NCI-H2107 treated with DMSO at 0.1 percent for 48 hours (cell line): ENCODE results near the gene DIO1.

ENCODE experiments used
- DNase-seq: peaks from one replicate; lab custom pipeline; 2025; ENCODE audit not compliant: unreplicated experiment; lab: John Stamatoyannopoulos, UW

The DIO1 gene

GRCh38 chr1:53938136-53938830 lies 44.3 kb downstream of the DIO1 start:
- DNase-seq, result no peak

DNA sequence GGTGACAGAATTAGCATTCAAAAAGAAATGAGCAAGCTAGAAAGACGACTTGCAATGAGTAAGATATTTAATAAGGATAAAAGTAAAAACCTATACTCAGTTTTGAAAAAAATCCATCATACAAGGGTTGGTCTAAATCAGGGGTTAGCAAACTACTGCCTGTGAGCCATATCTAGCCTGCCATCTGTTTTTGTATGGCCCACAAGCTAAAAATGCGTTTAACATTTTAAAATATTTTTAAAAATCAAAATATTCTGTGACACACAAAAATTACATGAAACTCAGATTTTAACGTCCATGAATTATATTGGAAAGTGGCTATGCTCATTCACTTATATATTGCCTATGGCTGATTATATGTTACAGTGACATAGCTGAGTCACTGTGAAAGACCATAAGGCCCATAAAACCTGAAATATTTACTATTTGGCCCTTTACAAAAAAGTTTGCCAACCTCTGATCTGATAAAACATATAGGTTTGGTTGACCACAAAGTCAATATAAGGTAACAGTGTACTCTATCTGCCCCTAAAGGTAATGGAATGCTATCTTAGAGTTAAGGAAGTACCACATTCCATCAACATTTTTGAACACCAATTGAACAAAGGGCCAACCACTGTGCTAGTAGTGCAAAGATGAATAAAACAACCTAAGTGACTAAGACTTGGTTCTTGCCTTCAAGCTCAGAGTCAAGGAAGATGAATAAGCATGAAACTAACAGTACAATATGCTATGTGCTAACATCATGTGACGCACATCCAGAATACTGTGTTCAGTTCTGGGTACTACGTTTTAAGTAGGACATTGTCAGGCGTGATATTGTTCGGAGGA lies 48.4 kb downstream of the DIO1 start:
- DNase-seq, result no peak

- no peak for DNase-seq
Measured at GRCh38 chr1:53943090-53943489, 49.1 kb downstream of the DIO1 start.

- DNase-seq, result no peak
Measured at GRCh38 chr1:53943490-53944043, 49.6 kb downstream of the DIO1 start.

DNA sequence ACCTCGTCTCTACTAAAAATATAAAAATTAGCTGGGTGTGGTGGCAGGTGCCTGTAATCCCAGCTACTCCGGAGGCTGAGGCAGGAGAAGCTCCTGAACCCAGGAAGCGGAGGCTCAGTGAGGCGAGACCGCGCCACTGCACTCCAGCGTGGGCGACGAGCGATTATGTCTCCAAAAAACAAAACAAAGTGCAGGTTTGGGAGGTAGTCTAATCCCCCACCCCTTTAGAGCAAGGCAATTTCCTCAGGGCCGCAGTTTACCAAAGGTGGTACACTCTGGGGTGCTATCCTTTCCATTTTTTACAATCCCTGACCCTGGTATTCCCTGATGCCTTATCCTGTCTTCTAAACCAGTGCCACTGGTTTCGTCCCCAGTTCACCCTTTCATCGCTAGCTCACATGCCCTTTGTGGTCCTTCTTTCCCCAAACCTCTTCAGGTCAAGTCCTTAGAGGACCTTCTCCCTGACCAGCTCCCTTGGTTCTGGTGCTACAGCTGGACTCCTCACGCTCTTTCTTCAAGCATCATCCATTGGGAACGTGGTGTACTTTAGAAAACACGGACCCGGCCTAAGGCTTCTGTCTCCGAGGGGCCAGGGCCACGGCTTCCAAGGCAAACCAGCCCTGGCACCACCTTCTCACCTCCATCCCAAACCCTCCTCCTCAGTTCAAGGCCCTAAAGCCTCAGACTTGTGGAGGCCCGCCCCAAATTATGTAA lies 50.6 kb downstream of the DIO1 start:
- DNase-seq, result peak; percentile 44

- DNase-seq, result no peak
Measured at GRCh38 chr1:53945183-53945432, 51.1 kb downstream of the DIO1 start.

DNA sequence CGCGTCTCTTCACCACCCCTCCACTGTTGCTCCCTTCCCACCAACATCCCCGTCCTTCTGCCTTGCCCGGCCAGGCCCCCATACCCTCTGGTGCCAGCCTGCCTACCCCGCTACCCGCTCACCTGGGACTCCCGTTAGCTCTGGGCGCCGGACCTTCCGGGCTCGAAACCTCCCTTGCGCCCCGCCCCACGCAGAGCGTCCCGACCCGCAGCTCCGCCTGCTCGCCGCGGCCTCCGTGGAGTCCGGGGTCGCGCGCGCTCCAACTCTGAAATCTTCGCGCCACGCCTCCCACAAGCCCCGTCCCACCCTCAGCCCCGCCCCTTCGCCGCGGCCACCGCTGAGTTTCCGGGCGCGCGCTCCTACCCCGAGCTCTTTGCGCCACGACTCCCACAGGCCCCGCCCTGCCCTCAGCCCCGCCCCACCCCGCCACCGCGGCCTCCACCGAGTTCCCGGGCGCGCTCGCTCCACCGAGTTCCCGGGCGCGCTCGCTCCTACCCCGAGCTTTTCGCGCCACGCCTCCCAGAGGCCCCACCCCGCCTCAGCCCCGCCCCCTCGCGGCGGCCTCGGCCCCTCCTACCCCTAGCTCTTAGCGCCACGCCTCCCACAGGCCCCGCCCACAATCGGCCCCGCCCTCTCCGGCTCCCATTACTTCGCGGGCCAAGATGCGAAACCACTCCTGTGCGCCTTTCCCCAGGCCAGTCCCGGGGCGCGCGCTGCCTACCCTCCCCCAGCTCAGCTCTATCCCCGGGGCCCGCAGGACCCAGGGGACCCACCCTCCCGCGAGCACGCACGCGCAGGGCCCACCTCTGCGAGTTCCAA lies 51.7 kb downstream of the DIO1 start, which contains the start of gene IFT25:
Gene IFT25, minus strand, starts transcription at position 267 of the 819 bp plus-strand sequence. CDS start 5,617 bp downstream, outside the sequence.
- DNase-seq, result peak; percentile 98

DNA sequence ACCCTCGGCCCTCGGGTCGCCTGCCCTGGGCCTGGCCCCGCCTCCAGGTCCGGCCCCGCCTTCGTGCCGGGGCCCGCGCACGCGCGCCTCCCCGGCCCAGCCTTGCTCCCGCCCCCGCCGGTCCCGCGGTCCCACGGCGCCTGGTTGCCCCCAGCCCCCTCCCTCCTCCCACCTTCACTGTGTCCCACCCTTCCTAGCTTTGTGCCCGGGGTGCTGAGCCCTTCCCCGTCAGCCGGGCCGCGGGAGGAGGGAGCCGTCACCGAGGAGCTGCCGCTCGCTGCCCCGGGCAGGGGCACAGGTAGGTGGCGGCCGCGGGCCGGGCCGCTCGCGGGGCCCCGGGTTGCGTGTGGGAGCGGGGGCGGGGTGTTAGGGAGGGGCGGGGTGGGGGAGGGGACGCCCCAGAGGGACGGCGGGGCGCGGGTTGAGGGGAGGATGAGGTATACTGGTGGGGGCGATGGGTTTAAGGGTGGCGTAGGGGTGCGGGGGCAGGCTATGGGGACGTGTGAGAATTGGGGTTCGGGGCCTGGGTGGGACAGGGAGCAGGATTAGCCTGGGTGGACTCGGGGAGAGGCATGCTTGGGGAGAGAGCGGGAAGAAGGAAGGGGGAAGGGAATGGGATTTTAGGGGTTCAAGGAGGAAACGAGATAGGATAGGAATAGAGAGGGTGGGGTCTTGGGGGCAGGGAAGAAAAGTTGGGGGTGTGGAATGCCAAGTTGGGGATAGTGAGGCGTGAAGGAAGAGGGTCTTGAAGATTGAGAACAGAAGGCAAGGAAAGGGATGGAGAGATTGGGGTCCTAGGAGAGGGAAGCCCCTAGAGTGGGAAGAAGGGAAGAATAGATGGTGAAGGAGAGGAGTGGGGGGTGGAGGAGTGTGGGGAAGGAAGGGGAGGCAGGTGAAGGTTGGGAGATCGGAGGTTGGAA lies 52.5 kb downstream of the DIO1 start, which contains the start of gene LRRC42:
Gene LRRC42, plus strand, starts transcription at position 99 of the 920 bp plus-strand sequence. CDS start 5,650 bp downstream, outside the sequence.
- no peak for DNase-seq

DNA sequence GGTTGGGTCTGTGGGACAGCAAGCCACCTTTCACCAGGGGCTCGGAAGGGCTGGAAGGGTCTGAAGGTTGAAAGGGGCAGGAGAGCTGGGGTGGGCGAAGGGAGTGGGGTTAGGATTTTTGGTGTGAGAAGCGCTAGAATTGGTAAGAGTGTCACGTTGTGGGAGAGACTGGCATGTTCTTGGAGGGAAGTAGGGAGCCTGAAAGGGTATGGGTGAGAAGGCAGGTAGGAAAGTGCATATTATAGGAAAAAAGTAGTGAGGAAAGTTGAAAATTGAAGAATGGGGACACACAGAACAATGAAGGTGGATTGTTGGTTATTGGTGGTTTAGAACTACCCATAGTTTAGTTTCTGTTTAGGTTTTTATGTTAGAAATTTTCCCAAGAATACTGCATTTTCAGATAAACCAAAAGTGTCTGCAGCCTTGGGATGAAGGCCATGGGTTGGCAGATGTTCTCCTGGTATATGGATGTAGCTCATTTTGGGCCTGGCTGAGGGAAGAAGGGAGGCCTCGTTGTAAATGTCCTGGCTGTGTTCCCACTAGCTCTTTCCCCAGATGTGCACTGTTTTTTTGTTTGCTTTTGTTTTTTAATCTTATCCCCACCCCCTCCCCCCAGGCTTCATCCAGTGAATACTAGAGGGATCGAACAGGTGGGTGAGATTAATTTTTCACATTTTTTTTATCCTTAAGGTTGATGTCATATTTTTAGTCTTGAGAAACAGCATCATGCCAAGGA lies 53.4 kb downstream of the DIO1 start:
- DNase-seq, result no peak

DNA sequence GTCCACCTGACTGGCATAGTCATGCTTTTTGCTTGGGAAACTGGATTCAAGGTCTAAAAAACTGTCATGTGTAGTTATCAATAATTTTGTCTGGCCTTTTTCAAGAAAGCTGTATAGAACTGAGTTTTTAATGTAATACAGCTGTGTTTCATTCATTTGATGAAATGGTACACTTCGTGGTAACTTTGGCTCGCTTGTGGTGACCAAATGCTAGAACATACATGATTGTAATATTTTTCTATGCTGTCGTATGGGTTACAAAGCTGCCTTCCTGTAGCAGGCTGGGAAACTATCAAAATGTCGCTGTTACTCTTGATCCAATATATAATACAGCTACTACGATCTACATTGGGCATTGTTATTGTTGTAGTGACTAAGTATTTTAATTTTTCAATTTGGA lies 54.3 kb downstream of the DIO1 start:
- no peak for DNase-seq

DNA sequence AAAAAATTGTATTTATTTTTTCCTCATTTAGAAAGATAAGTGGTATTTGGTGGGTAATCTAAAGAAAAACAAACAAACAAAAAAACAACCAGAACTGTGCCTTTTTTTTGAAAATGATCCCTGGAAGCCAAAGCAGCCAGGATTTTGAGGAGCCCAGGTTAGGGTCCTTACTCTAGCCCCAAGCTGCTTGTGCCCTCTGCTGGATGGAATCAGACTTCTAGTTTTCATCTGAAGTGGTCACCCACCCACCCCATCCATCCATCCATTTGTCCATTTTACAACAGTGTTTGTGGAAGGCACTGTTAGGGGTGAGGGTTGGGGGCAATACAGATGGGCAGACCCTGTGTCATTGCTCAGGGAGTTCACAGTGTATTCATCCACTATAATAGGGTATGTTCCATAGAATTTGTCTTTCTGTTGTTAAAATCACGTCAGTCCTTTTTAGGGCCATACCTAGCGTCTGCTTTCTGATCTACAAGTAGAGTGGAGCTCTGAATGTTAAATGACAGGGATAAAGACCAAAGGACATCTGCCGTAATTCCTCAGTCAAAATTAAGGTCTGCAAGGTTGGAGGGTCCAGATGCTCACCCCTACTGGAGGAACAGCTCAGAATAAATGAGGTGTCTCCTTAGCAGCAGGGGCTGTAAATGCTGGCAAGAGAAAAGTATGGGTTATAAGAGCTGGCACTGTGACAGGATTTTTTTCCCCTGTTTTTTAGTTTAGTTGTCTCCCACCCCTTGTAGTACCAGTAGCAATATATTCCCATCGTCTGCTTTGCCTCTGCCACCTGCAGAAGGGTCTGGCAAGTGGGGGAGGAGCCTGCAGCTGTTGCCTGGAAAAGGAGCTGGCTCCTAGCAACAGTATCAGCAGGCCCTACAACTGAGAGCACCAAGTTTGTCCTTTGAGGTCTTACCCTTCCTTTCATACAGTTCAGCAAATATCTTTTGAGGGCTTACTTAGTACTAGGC lies 55.3 kb downstream of the DIO1 start:
- peak; percentile 68 for DNase-seq

DNA sequence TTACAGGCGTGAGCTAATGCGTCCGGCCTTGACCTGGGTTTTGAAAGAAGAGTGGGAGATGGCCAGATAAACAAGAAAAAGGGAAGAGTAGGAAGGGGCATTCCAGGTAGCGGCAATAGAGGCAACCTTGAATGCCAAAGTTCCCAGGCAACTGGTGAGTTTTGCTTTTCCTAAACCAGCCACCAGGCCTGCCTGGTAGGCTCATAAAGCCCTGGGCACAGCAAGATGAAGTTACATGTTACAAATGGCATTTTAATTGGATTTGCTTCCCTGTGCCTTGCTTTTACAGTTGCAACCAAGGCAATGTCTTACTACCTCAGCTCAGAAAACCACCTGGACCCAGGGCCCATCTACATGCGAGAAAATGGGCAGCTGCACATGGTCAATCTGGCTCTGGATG lies 57.7 kb downstream of the DIO1 start:
- no peak for DNase-seq

DNA sequence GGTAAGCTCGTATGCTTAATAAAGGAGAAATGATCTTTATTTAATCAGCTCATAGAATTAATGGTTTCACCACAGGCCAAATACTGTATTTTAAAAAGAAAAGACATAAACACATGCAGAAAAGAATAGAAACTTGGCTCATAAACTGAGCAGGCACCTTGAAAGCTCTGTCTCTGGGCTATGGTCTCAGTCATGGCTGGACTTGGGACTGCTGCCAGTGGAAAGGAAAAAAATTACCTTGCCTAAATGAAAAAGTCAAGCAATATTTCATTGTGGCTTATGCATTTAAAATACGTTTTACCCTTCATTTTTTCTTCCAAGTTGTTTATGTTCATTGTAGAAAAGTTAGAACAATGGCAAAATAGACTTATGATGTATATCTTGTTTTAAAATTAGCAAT lies 60.1 kb downstream of the DIO1 start:
- DNase-seq, result no peak

- peak; percentile 58 for DNase-seq
Measured at GRCh38 chr1:53956308-53957168, 62.6 kb downstream of the DIO1 start.

DNA sequence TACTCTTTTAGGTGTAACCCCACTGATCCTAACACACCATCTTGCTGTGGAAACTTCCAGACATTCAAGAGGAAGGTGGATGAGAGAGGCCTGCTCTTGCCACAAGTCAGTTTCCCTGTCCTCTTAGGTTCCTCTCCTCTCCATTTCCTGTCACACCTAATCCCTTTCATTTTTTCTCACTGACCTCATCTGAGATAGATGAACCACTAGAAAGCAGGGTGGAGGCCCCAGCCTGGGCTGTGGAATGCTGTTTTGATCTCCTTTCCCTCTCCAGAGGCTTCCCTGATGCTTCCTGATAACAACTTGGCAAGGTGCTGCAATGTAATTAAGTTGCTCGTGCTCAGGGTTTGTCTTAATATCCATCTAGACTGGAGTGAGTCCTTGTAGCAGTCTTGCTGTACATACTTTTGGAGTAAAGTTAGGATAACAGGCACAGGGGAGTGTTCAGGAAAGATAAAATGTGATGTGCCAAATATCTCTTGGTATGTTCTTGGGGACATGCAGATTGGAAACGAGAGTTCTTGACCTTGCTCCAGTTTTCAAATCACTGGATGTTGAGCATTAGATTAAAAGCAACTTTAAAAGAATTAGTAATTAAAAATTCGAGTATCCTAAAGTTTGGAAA lies 63.3 kb downstream of the DIO1 start:
- no peak for DNase-seq

- peak; percentile 14 for DNase-seq
Measured at GRCh38 chr1:53959664-53960250, 65.8 kb downstream of the DIO1 start.
